BLaER1 treated with 17β-estradiol and CSF1 and Interleukin-3, amounts not matched to agents 10 nM and 100 nM (cell line): ENCODE results near the gene EYS.

Source experiments
- H3K27ac ChIP-seq, 11 experiments: shearing (Covaris generic); formaldehyde crosslinking; 2 replicates each; pipeline ENCODE4 v1.8.1; 2022
- H3K27me3 ChIP-seq, 11 experiments: shearing (Covaris generic); formaldehyde crosslinking; 2 replicates each; pipeline ENCODE4 v1.8.1; 2022
- H3K36me3 ChIP-seq, 11 experiments: shearing (Covaris generic); formaldehyde crosslinking; 2 replicates each; pipeline ENCODE4 v1.8.1; 2022
- H3K4me1 ChIP-seq, 10 experiments: shearing (Covaris generic); formaldehyde crosslinking; 2 replicates each; pipeline ENCODE4 v1.8.1; 2022
- H3K4me2 ChIP-seq, 11 experiments: shearing (Covaris generic); formaldehyde crosslinking; 2 replicates each; pipeline ENCODE4 v1.8.1; 2022
- H3K4me3 ChIP-seq, 10 experiments: shearing (Covaris generic); formaldehyde crosslinking; 2 replicates each; pipeline ENCODE4 v1.8.1; 2022
- H3K9ac ChIP-seq, 11 experiments: shearing (Covaris generic); formaldehyde crosslinking; 2 replicates each; pipeline ENCODE4 v1.8.1; 2022
- H3K9me3 ChIP-seq, 11 experiments: shearing (Covaris generic); formaldehyde crosslinking; replicated peaks in 1 of 11; 2 replicates each; pipeline ENCODE4 v1.8.1; 2022
- H4K20me1 ChIP-seq, 11 experiments: shearing (Covaris generic); formaldehyde crosslinking; 2 replicates each; pipeline ENCODE4 v1.8.1; 2022
- Cebpa-rat ChIP-seq, 11 experiments: shearing (Covaris generic); IDR thresholded peaks; 2 replicates each; pipeline ENCODE4 v1.8.1; 2022

The EYS gene

DNA sequence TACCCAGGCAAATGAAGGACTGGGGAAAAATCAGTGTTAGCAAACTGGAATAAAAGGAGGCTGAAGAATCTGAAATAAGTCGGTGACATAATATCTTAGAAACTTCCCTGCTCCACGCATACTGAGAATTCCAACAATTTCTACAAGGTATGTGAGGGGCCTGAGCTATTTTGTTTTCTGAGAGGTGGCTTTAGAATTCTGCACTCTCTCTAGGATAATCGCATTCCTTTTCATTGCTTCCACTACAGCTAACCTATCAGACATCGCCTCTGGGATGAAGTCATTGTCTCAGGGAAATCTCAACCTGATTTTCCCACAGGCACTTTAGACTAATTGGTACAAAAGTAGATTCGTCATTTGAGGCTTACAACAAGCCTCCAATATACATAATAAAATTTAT, 1330.6 kb downstream of the EYS start:
- H3K4me3 ChIP-seq: no peak overlapping the region
- no peaks in the 10 kb centered on the region for H3K36me3 ChIP-seq
- no peak overlapping the region for H3K27ac ChIP-seq
- H3K4me2 ChIP-seq: no peak overlapping the region
- no peak for TF ChIP-seq Cebpa-rat (IDR thresholded peaks at IDR 0.05)
- no peaks in the 10 kb centered on the region for H3K27me3 ChIP-seq
- no peaks in the 10 kb centered on the region for H3K4me1 ChIP-seq
- H4K20me1 ChIP-seq: no peaks in the 10 kb centered on the region
- H3K9ac ChIP-seq: no peak overlapping the region
- peaks cover 0 to 4% (median 0%) of the 10 kb centered on the region in 11 experiments; a peak in 2 of 22 replicates for H3K9me3 ChIP-seq

DNA sequence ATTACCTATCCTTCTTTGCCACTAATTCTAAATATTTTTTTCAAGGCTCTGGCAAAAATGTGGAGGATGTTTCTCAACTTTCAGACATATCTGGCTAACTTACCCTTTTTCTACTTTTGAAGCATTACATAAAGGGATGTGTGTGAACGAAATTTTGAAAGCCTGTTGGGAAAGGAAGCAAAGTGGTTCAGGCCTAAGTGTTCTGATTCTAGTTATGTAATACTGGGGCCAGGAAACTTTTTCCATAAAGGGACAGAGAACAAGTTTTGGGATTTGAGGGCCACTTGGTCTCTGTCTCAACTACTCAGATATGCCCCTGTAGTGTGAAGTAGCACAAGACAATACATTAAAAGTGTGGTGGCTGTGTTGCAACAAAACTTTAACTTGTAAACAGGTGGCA, 1349.6 kb downstream of the EYS start:
- TF ChIP-seq Cebpa-rat (IDR thresholded peaks at IDR 0.05): no peak
- no peaks in the 10 kb centered on the region for H3K27me3 ChIP-seq
- H3K9me3 ChIP-seq: peaks cover 0 to 6% (median 0%) of the 10 kb centered on the region in 11 experiments; a peak in 2 of 22 replicates
- H3K27ac ChIP-seq: no peak overlapping the region
- no peak overlapping the region for H3K9ac ChIP-seq
- no peaks in the 10 kb centered on the region for H3K4me1 ChIP-seq
- H3K36me3 ChIP-seq: no peaks in the 10 kb centered on the region
- H4K20me1 ChIP-seq: no peaks in the 10 kb centered on the region
- no peak overlapping the region for H3K4me3 ChIP-seq
- H3K4me2 ChIP-seq: no peak overlapping the region

DNA sequence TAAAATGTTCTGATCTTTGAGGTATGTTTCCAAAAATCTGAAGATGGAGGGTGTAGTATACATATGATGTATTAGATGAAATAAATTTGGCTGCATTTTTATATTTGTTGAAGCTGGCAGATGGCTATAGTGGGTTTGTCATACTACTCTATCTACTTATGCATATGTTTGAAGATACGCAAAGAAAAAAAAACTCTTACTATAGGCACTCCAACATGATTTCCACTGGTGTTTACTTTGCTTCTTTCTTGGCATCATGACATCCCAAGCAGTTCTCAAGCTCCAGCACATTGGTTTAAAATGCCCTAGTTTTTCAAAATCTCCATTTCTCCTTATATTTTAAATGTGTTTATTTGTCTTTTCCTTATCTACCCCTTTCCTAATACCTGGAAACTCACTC, 1359.6 kb downstream of the EYS start:
- Histone ChIP-seq H3K4me2 (no peak overlapping the region), H3K27me3 (no peaks in the 10 kb centered on the region), H3K36me3 (no peaks in the 10 kb centered on the region), H3K9me3 (no peaks in the 10 kb centered on the region), H3K4me1 (no peaks in the 10 kb centered on the region), H3K4me3 (no peak overlapping the region), H3K27ac (no peak overlapping the region), H3K9ac (no peak overlapping the region), H4K20me1 (no peaks in the 10 kb centered on the region)
- TF ChIP-seq Cebpa-rat (IDR thresholded peaks at IDR 0.05): no peak

DNA sequence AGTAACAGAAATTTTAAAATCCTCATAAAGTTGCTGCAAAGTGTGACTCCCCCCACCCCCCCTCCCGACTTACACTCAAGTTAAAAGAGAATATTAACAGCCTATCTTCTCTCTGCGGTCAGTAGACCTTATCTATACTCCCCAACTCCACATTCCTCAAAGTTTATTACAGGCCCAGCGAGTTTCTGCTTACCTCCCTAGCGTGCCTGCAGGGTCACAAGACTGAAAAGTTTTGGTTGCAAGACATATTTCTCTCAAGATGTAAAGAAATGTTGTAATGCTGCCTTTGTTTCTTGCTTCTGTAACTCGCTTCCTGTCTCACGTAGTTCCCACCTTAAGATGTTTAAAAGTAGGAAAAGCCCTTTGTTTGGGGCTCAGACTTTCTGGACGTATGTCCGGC, 1371.8 kb downstream of the EYS start:
- Histone ChIP-seq H3K9ac (no peak overlapping the region), H3K27ac (no peak overlapping the region), H3K27me3 (no peaks in the 10 kb centered on the region), H3K4me1 (peaks cover 0 to 5% (median 0%) of the 10 kb centered on the region in 10 experiments; a peak in 1 of 20 replicates), H3K4me2 (no peak overlapping the region), H4K20me1 (no peaks in the 10 kb centered on the region), H3K4me3 (no peak overlapping the region), H3K36me3 (no peaks in the 10 kb centered on the region), H3K9me3 (no peaks in the 10 kb centered on the region)
- no peak for TF ChIP-seq Cebpa-rat (IDR thresholded peaks at IDR 0.05)

DNA sequence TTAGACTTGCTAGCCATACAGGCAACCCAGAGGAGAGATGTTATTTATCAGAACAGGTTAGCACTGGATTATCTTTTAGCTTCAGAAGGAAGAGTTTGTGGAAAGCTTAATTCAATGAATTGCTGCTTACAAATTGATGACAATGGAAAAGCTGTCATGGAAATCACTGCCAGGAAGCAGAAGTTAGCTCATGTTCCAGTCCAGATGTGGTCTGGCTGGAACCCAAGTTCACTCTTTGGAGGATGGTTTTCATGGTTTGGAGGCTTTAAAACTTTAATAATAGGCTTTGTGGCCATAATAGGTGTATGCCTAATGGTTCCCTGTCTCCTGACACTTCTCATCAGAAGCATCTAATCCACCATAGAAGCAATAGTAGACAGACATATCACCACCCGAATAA, 1372.4 kb downstream of the EYS start:
- Histone ChIP-seq H3K4me3 (no peak overlapping the region), H3K27ac (no peak overlapping the region), H3K4me1 (peaks cover 0 to 5% (median 0%) of the 10 kb centered on the region in 10 experiments; a peak in 1 of 20 replicates), H3K36me3 (no peaks in the 10 kb centered on the region), H4K20me1 (no peaks in the 10 kb centered on the region), H3K4me2 (0 out of 22 replicates have a peak overlapping the region, but pooled peaks of 1 of the 11 experiments have one; percentile 5), H3K9me3 (no peaks in the 10 kb centered on the region), H3K9ac (no peak overlapping the region), H3K27me3 (no peaks in the 10 kb centered on the region)
- no peak for TF ChIP-seq Cebpa-rat (IDR thresholded peaks at IDR 0.05)

DNA sequence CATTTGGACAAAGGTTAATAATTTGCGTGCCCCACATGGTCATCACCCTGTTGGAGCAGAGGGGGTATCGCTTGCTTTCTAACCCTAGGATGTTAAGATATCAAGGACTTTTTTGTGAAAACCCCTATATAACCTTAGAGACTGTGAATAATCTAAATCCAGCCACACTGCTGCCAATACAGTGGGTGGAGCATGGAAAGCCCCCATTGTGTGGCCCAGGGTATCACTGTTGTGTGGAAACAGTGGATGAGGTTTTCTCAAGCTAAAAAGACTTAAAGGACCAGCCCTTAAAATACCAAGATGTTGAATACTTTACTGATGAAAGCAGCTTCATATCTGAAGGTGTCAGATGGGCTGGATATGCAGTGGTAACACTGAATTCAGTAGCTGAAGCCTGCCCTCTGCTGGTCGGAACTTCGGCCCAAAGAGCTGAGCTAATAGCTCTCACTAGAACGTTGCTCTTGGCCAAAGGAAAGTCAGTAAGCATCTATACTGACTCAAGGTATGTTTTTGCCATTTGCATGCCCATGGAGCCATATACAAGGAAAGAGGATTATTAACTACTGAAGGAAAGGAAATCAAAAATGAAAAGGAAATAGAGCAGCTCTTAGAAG, 1376.2 kb downstream of the EYS start:
- Histone ChIP-seq H3K27ac (no peak overlapping the region), H3K9ac (no peak overlapping the region), H3K4me3 (no peak overlapping the region), H3K27me3 (no peaks in the 10 kb centered on the region), H3K36me3 (no peaks in the 10 kb centered on the region), H4K20me1 (no peaks in the 10 kb centered on the region), H3K9me3 (peaks cover 0 to 5% (median 0%) of the 10 kb centered on the region in 11 experiments; a peak in 1 of 22 replicates), H3K4me1 (peaks cover 0 to 5% (median 0%) of the 10 kb centered on the region in 10 experiments; a peak in 1 of 20 replicates), H3K4me2 (no peak overlapping the region)
- no peak for TF ChIP-seq Cebpa-rat (IDR thresholded peaks at IDR 0.05)

DNA sequence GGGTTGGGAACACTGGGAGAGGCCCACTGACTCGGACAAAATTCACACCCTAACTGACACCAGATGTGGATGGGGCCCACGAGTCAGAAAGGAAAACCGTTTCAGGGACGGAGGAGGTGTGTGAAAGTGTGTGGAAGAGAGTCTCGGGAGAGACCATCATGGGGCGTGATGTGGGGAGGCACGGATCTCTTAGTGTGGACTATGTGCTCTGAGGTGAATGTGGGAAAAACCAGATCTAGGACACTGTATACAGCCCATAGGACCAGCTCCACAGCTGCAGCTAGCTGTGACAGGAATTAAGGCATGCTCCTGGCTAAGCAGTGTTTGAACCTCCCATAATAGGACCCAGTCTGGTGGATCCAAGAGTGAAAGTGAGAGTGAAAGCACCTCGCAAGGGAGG, 1380.1 kb downstream of the EYS start:
- no peak for TF ChIP-seq Cebpa-rat (IDR thresholded peaks at IDR 0.05)
- Histone ChIP-seq H3K27me3 (no peaks in the 10 kb centered on the region), H4K20me1 (no peaks in the 10 kb centered on the region), H3K36me3 (no peaks in the 10 kb centered on the region), H3K4me3 (no peak overlapping the region), H3K27ac (no peak overlapping the region), H3K9ac (no peak overlapping the region), H3K9me3 (peaks cover 0 to 5% (median 0%) of the 10 kb centered on the region in 11 experiments; a peak in 1 of 22 replicates), H3K4me2 (no peak overlapping the region), H3K4me1 (no peaks in the 10 kb centered on the region)

DNA sequence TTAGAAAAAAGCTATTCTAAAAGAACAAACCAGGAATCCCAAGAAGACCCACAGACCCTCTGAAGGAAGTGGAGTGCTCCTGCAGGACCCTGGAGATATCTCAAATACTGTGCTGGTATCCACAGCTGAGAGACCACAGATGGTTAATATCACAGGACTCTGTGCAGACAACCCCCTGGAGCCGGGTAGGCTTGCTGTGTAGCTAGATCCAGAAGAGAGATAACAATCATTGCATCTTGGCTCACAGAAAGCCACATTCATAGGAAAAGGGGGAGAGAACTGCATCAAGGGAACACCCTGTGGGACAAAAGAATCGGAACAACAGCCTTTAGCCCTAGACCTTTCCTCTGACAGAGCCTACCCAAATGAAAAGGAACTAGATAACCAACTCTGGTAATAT, 1381.9 kb downstream of the EYS start:
- Histone ChIP-seq H3K4me1 (no peaks in the 10 kb centered on the region), H4K20me1 (no peaks in the 10 kb centered on the region), H3K27ac (no peak overlapping the region), H3K9me3 (peaks cover 0 to 5% (median 0%) of the 10 kb centered on the region in 11 experiments; a peak in 1 of 22 replicates), H3K4me3 (no peak overlapping the region), H3K27me3 (no peaks in the 10 kb centered on the region), H3K9ac (no peak overlapping the region), H3K36me3 (no peaks in the 10 kb centered on the region), H3K4me2 (no peak overlapping the region)
- no peak for TF ChIP-seq Cebpa-rat (IDR thresholded peaks at IDR 0.05)

DNA sequence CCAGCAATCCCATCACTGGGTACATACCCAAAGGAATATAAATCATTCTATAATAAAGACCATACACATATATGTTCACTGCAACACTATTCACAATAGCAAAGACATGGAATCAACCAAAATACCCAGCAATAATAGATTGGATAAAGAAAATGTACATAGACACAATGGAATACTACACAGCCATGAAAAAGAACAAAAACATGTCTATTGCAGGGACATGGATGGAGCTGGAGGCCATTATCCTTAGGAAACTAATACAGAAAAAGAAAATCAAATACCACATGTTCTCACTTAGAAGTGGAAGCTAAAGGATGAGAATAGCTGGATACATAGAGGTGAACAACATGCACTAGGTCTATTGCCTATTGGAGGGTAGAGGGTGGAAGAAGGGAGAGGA, 1396.8 kb downstream of the EYS start:
- Histone ChIP-seq H3K9ac (no peak overlapping the region), H3K4me2 (no peak overlapping the region), H3K4me3 (no peak overlapping the region), H3K27ac (no peak overlapping the region), H3K4me1 (no peaks in the 10 kb centered on the region), H4K20me1 (no peaks in the 10 kb centered on the region), H3K27me3 (no peaks in the 10 kb centered on the region), H3K9me3 (peaks cover 0 to 8% (median 3%) of the 10 kb centered on the region in 11 experiments; a peak in 2 of 22 replicates), H3K36me3 (no peaks in the 10 kb centered on the region)
- no peak for TF ChIP-seq Cebpa-rat (IDR thresholded peaks at IDR 0.05)
